Activated CD8-positive, alpha-beta memory T cell treated with anti-CD3 and anti-CD28 coated beads for 36 hours (primary cell): ENCODE measurements around the gene SCGB1C2. TPM values are rescaled to one million over a fixed set of nuclear protein-coding genes. Genes with fewer than 3 reads are reported as not detected.

ENCODE experiments used
- CTCF ChIA-PET: fragments of 350-600 bp; sonication (Branson Sonifier 250); formaldehyde crosslinking; loops from one replicate; lab custom pipeline; 2021; ENCODE audit warnings: antibody characterized with exemption; lab: Charles Lee
- POLR2A ChIA-PET: fragments of 350-600 bp; sonication (Branson Sonifier 250); formaldehyde crosslinking; loops from one replicate; lab custom pipeline; 2021; ENCODE audit warnings: antibody characterized with exemption; lab: Charles Lee
- total RNA-seq, 2 experiments: library from RNA; stranded (reverse); gene quantifications; one replicate each; pipeline ENCODE4 v1.2.3, GENCODE V29; 2021

SCGB1C2 gene
- total RNA-seq, 2 experiments from 2014 or later: not detected

GRCh38 chr17:185445-186138 lies 48.2 kb downstream of the SCGB1C2 start:
- POLR2A ChIA-PET: no interaction called here
- CTCF ChIA-PET: no interaction called here

- POLR2A ChIA-PET: no interaction called here
- CTCF ChIA-PET: no interaction called here
These were observed 49.8 kb downstream of the SCGB1C2 start for GRCh38 chr17:187130-187529.

Other genes with a start within 250 kb of the SCGB1C2 start
- under 1 TPM; 0.13 to 0.21 TPM for gene DOC2B, start 44.1 kb downstream of the SCGB1C2 start, total RNA-seq
- gene RPH3AL, start 215.2 kb downstream of the SCGB1C2 start, total RNA-seq: 1 to 10 TPM in 1 of 2 experiments, under 1 TPM in 1; 0.80 to 1.6 TPM